SK-N-SH treated with all-trans-retinoic acid at 6 μM for 48 hours (cell line): ENCODE measurements around the gene TTC28.

Experiments
- ATAC-seq: fragments of 200-7000 bp; cut with Tn5 transposase; 3 replicates; pipeline ENCODE4 v1.9.1; 2020; ENCODE audit warnings: mild to moderate bottlenecking, moderate library complexity
- ARNTL ChIP-seq: fragments of 450-650 bp; formaldehyde crosslinking; IDR thresholded peaks from 2 replicates; pipeline ENCODE4 v1.5.0; 2020; ENCODE audit warnings: low read depth, mild to moderate bottlenecking, moderate library complexity, borderline replicate concordance
- BACH2 ChIP-seq: fragments of 250-450 bp; sonication (Bioruptor Pico); IDR thresholded peaks from 2 replicates; pipeline ENCODE4 v1.9.0; 2021; ENCODE audit warnings: mild to moderate bottlenecking, borderline replicate concordance
- CSDC2 ChIP-seq: fragments of 250-450 bp; sonication (Bioruptor Pico); IDR thresholded peaks from 2 replicates; pipeline ENCODE4 v1.5.0; 2020; ENCODE audit warnings: mild to moderate bottlenecking, moderate library complexity
- ESRRG ChIP-seq: fragments of 250-450 bp; sonication (Bioruptor Pico); IDR thresholded peaks from 2 replicates; pipeline ENCODE4 v1.6.1; 2021; ENCODE audit warnings: mild to moderate bottlenecking
- GLIS3 ChIP-seq: fragments of 250-450 bp; sonication (Bioruptor Pico); IDR thresholded peaks from 2 replicates; pipeline ENCODE4 v1.5.0; 2020; ENCODE audit warnings: mild to moderate bottlenecking, moderate library complexity
- ISL1 ChIP-seq: fragments of 250-450 bp; sonication (Bioruptor Pico); IDR thresholded peaks from 2 replicates; pipeline ENCODE4 v2.1.2; 2022; ENCODE audit warnings: mild to moderate bottlenecking, moderate library complexity
- OSR1 ChIP-seq: fragments of 250-450 bp; sonication (Bioruptor Pico); IDR thresholded peaks from 2 replicates; pipeline ENCODE4 v1.8.0; 2022; ENCODE audit warnings: moderate library complexity, mild to moderate bottlenecking, inconsistent platforms
- POU6F1 ChIP-seq: fragments of 250-450 bp; sonication (Bioruptor Pico); IDR thresholded peaks from 2 replicates; pipeline ENCODE4 v1.8.0; 2021; ENCODE audit warnings: low read depth, mild to moderate bottlenecking, moderate library complexity, borderline replicate concordance
- PPARA ChIP-seq: fragments of 250-450 bp; sonication (Bioruptor Pico); IDR thresholded peaks from 2 replicates; pipeline ENCODE4 v1.5.0; 2020; ENCODE audit warnings: mild to moderate bottlenecking, borderline replicate concordance
- RARB ChIP-seq: fragments of 250-450 bp; sonication (Bioruptor Pico); IDR thresholded peaks from 2 replicates; pipeline ENCODE4 v1.8.0; 2021; ENCODE audit warnings: mild to moderate bottlenecking, moderate library complexity
- SNAI2 ChIP-seq: fragments of 250-450 bp; sonication (Bioruptor Pico); IDR thresholded peaks from 2 replicates; pipeline ENCODE4 v1.5.0; 2020; ENCODE audit warnings: mild to moderate bottlenecking, moderate library complexity
- TCF4 ChIP-seq: fragments of 250-450 bp; sonication (Bioruptor Pico); IDR thresholded peaks from 2 replicates; pipeline ENCODE4 v1.8.0; 2021; ENCODE audit warnings: mild to moderate bottlenecking, moderate library complexity, borderline replicate concordance
- TOX ChIP-seq: fragments of 250-450 bp; sonication (Bioruptor Pico); IDR thresholded peaks from 2 replicates; pipeline ENCODE4 v1.8.0; 2021; ENCODE audit warnings: mild to moderate bottlenecking, moderate library complexity, borderline replicate concordance
- TSHZ2 ChIP-seq: fragments of 250-450 bp; sonication (Bioruptor Pico); IDR thresholded peaks from 2 replicates; pipeline ENCODE4 v1.5.0; 2020; ENCODE audit warnings: mild to moderate bottlenecking, moderate library complexity
- ZC3H10 ChIP-seq: fragments of 250-450 bp; sonication (Bioruptor Pico); IDR thresholded peaks from 2 replicates; pipeline ENCODE4 v1.5.1; 2021; ENCODE audit warnings: mild to moderate bottlenecking, moderate library complexity
- ZFP3 ChIP-seq: fragments of 250-450 bp; sonication (Bioruptor Pico); IDR thresholded peaks from 2 replicates; pipeline ENCODE4 v1.5.0; 2020; ENCODE audit warnings: mild to moderate bottlenecking, moderate library complexity
- ZFP30 ChIP-seq: fragments of 450-650 bp; formaldehyde crosslinking; IDR thresholded peaks from 2 replicates; pipeline ENCODE4 v1.5.0; 2022; ENCODE audit warnings: mild to moderate bottlenecking, moderate library complexity
- ZNF565 ChIP-seq: fragments of 450-650 bp; formaldehyde crosslinking; conservative IDR thresholded peaks from 2 replicates; pipeline ENCODE4 v1.5.0; 2020; ENCODE audit warnings: low read depth, mild to moderate bottlenecking, moderate library complexity
- ZNF70 ChIP-seq: fragments of 450-650 bp; formaldehyde crosslinking; IDR thresholded peaks from 2 replicates; pipeline ENCODE4 v1.5.0; 2020; ENCODE audit warnings: mild to moderate bottlenecking, moderate library complexity
- ZNF8 ChIP-seq: fragments of 450-650 bp; formaldehyde crosslinking; IDR thresholded peaks from 2 replicates; pipeline ENCODE4 v1.5.0; 2020; ENCODE audit warnings: mild to moderate bottlenecking, moderate library complexity
- TF ChIP-seq, protein P1 (sequence below): fragments of 250-450 bp; sonication (Bioruptor Pico); IDR thresholded peaks from 2 replicates; pipeline ENCODE4 v1.5.1; 2021; ENCODE audit warnings: mild to moderate bottlenecking, moderate library complexity
- TF ChIP-seq, protein P2 (sequence below): fragments of 250-450 bp; sonication (Bioruptor Pico); IDR thresholded peaks from 2 replicates; pipeline ENCODE4 v1.8.0; 2020; ENCODE audit warnings: mild to moderate bottlenecking, moderate library complexity, borderline replicate concordance
- TF ChIP-seq, protein P3 (sequence below): fragments of 250-450 bp; sonication (Bioruptor Pico); IDR thresholded peaks from 2 replicates; pipeline ENCODE4 v1.5.1; 2020; ENCODE audit warnings: low read depth, mild to moderate bottlenecking, moderate library complexity

Gene TTC28

DNA sequence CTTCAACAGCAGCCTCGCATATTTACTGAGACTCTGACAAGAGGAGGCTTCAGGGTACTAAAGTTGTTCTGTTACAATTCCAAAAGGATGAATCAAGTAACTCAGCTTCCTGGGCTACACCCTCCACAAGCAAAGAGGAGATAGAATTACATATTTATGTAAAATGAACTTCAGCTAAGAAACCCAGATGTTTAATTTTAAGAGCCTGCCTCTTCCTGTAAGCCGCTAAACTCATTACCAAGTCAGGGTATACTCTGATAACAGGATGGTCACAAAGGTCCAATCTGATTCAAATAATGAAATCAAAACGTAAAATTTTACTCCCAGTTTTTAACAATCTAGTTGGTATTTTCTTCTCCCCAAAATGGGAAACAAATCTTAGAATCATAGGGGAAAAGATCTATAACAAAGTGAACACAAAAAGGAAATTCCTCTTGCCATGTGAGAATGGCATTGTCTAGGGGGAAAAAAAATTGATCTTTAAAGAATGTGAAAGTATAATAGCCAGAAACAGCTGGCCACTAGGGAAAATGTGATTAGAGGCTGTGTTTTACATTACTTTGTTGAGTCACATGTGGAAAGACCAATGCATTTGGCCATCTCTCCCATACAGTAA is 31.0 kb upstream of the TTC28 start:
- peak; percentile 91 for ATAC-seq
- TF ChIP-seq TCF4 (CRISPR knock-in tag) (peak; percentile 56; the same call in 1 of the 2 replicates), ZNF70 (no peak)

- TF ChIP-seq SNAI2 (CRISPR knock-in tag) (no peak), ESRRG (CRISPR knock-in tag) (no peak)
- ATAC-seq, result peak; percentile 12
These were observed 30.5 kb upstream of the TTC28 start for GRCh38 chr22:28710107-28710506.

DNA sequence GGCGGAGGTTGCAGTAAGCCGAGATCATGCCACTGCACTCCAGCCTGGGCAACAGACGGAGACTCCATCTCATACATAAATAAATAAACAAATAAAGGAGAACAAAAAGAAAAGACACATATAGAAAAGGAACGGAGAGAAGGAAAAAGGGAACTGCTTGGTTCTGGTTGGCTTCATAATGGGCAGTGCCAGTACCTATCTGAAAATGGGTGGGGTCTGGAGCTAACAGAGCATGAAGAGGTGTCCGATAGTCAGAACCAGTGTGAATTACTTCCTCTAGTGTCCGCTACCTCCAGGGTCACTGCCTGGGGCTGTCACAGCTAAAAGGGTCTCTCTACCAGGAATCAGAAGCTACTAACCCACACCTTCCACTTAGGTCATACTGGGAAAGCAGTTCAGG is 27.2 kb upstream of the TTC28 start:
- TF ChIP-seq GLIS3 (no peak), ZNF8 (CRISPR knock-in tag) (no peak), ARNTL (no peak), TSHZ2 (CRISPR knock-in tag) (no peak), POU6F1 (no peak), SNAI2 (CRISPR knock-in tag) (no peak), CSDC2 (CRISPR knock-in tag) (no peak), ZFP30 (CRISPR knock-in tag) (no peak), PPARA (no peak), BACH2 (CRISPR knock-in tag) (no peak), ZNF565 (no peak), ESRRG (CRISPR knock-in tag) (no peak), TCF4 (CRISPR knock-in tag) (no peak), ZNF70 (no peak), OSR1 (CRISPR knock-in tag) (no peak)
- TF ChIP-seq, protein P1, sequence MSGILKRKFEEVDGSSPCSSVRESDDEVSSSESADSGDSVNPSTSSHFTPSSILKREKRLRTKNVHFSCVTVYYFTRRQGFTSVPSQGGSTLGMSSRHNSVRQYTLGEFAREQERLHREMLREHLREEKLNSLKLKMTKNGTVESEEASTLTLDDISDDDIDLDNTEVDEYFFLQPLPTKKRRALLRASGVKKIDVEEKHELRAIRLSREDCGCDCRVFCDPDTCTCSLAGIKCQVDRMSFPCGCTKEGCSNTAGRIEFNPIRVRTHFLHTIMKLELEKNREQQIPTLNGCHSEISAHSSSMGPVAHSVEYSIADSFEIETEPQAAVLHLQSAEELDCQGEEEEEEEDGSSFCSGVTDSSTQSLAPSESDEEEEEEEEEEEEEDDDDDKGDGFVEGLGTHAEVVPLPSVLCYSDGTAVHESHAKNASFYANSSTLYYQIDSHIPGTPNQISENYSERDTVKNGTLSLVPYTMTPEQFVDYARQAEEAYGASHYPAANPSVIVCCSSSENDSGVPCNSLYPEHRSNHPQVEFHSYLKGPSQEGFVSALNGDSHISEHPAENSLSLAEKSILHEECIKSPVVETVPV (CRISPR knock-in tag), result no peak
- TF ChIP-seq, all 23 proteins: peak for 0
- ATAC-seq, result no peak

DNA sequence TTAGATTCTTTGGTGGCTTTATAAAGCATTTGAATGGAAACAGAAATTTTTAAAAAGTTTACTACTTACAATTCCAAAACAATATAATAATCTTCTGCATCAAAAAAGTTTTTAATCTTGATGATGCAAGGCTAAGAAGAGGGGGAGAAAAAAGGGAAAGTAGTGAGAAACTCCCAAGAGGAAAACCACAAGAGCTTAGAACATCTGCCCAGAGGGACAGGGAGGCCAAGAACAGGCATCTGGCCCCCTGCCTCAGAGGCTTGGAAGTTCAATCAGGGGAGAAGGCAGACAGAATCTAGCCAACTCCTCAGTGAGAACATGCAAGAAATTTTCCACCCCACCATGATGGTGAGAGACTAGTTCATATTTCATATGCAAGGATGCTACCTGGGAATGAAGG is 23.8 kb upstream of the TTC28 start:
- no peak for ATAC-seq
- TF ChIP-seq ESRRG (CRISPR knock-in tag) (no peak), ZFP3 (CRISPR knock-in tag) (no peak), ARNTL (no peak), PPARA (no peak), CSDC2 (CRISPR knock-in tag) (no peak), ZC3H10 (CRISPR knock-in tag) (no peak), TCF4 (CRISPR knock-in tag) (no peak), ZNF70 (no peak), BACH2 (CRISPR knock-in tag) (no peak), OSR1 (CRISPR knock-in tag) (no peak), TOX (no peak), ZNF8 (CRISPR knock-in tag) (no peak), ZFP30 (CRISPR knock-in tag) (no peak), ISL1 (CRISPR knock-in tag) (no peak), RARB (CRISPR knock-in tag) (no peak)
- TF ChIP-seq, protein P1 (CRISPR knock-in tag), result no peak
- TF ChIP-seq, protein P2, sequence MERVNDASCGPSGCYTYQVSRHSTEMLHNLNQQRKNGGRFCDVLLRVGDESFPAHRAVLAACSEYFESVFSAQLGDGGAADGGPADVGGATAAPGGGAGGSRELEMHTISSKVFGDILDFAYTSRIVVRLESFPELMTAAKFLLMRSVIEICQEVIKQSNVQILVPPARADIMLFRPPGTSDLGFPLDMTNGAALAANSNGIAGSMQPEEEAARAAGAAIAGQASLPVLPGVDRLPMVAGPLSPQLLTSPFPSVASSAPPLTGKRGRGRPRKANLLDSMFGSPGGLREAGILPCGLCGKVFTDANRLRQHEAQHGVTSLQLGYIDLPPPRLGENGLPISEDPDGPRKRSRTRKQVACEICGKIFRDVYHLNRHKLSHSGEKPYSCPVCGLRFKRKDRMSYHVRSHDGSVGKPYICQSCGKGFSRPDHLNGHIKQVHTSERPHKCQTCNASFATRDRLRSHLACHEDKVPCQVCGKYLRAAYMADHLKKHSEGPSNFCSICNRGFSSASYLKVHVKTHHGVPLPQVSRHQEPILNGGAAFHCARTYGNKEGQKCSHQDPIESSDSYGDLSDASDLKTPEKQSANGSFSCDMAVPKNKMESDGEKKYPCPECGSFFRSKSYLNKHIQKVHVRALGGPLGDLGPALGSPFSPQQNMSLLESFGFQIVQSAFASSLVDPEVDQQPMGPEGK (CRISPR knock-in tag), result no peak
- TF ChIP-seq, protein P3, sequence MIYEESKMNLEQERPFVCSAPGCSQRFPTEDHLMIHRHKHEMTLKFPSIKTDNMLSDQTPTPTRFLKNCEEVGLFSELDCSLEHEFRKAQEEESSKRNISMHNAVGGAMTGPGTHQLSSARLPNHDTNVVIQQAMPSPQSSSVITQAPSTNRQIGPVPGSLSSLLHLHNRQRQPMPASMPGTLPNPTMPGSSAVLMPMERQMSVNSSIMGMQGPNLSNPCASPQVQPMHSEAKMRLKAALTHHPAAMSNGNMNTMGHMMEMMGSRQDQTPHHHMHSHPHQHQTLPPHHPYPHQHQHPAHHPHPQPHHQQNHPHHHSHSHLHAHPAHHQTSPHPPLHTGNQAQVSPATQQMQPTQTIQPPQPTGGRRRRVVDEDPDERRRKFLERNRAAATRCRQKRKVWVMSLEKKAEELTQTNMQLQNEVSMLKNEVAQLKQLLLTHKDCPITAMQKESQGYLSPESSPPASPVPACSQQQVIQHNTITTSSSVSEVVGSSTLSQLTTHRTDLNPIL, result no peak
